Stimulated activated CD8-positive, alpha-beta memory T cell treated with anti-CD3 and anti-CD28 coated beads, Interleukin-15, amount 100 ng/mL, for 48 hours (primary cell): ENCODE results near the gene ST3GAL3.
"Not testable (repeated sequence)": the region's sequence is repeated elsewhere in the genome, so short reads cannot be mapped to it uniquely, and the experiment has no call there.

Experiments
- DNase-seq, 2 donors: peaks; one replicate each; pipeline ENCODE4 v3.0.0-alpha.2; 2020; ENCODE audit warnings: low read depth in 2 of 2

ST3GAL3 gene

DNA sequence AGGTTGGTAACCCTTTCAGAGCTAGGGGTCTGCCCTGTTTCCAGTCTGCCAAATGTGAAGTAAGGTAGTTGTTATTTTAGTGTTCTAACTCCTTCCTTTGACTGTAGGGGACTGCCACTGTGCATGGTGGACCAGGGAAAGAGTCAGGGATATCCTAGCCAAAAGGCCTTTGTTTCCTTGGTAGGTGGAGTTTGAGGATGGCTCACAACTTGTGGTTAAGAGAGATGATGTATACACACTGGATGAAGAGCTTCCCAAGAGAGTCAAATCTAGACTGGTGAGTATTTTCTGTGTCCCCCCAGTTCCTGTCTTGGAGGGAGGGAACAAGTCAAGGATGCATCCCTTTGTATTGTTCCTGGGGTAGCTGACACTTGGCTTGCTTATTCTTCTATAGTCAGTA lies 3.5 kb upstream of the ST3GAL3 start:
- no peak for DNase-seq

DNA sequence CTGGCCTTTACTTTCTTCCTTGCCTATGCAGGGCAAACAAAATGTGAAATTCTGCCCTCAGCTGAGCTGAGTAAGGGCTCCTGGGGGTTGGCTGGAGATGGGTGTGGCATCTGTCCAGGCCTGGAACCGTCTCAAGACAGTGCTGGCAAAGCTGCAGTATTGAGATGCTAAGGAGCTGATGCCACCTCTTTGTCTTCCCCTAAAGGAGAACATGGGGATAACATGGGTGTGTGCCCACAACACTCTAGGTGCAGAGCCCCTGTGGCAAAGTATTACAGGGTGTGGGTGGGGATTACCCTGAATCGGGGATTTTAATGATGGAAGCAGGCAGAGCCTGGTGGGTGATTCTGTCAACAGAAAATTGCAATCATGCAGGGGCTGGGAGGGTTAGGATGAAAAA lies 2.5 kb upstream of the ST3GAL3 start:
- no peak for DNase-seq

DNA sequence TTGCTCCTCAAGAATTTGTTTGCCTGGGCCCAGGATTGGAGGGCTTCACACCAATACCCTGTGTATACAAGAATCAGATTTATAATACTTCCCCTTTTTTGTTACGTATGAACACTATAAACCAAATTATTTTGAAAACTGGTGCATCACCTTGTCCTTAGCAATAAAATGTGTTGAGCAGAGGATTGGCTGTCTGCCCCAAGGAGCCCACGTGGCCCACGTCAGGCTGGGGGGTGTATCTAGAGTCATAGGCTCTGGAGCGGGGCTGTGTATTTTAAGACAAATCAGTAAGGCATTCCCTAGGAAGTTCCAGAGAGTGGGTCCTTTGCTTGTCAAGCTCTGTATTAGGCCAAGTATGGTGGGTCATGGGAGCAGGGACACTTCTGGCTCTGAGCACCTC lies 2.0 kb upstream of the ST3GAL3 start:
- no peak for DNase-seq

GRCh38 chr1:43705982-43706597 lies 1.2 kb upstream of the ST3GAL3 start:
- DNase-seq: no peak

- no peak for DNase-seq
Observed at GRCh38 chr1:43706598-43707189, 642 bp upstream of the ST3GAL3 start.

- DNase-seq: no peak
Observed at GRCh38 chr1:43708002-43708410, 670 bp downstream of the ST3GAL3 start.

GRCh38 chr1:43711049-43711448 lies 3.7 kb downstream of the ST3GAL3 start:
- no peak for DNase-seq

DNA sequence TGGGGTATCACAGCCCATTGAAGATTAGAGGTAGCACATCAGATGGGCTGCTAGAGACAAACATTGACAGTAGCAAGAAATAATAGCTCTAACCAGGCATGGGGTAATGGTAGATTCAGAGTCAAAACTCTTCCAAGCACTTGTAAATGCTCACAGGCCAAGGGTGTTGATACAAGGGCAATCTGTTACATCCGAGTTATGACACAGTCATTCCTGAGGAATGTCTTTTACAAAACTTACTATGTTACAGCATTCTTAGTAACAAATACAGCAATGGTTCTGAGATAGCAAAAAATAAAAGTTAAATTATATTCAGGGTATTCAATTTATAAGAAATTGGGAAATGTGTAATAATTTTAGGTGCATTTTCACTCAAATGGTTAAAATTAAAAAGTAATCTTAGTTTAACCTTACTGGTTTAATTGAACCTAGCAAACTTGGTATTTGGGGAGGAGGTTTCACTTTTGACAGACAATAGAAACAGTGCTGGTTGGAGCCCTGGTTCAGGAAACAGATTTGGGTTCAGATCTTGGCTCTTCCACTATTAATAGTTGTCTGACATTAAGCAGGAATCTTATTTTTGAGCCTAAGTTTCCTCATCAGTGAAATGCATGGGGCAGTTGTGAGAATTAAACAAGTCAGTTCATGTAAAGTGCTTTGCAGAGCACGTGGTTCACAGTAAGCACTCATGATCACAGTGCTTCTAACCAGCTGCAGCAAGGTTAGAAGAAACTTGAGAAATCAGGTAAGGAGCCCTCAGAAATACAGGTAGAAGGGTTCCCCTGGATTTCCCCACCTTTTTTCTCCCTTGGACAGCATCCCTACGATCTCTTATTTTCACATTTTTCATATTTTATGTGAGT lies 4.4 kb downstream of the ST3GAL3 start:
- no peak for DNase-seq

DNA sequence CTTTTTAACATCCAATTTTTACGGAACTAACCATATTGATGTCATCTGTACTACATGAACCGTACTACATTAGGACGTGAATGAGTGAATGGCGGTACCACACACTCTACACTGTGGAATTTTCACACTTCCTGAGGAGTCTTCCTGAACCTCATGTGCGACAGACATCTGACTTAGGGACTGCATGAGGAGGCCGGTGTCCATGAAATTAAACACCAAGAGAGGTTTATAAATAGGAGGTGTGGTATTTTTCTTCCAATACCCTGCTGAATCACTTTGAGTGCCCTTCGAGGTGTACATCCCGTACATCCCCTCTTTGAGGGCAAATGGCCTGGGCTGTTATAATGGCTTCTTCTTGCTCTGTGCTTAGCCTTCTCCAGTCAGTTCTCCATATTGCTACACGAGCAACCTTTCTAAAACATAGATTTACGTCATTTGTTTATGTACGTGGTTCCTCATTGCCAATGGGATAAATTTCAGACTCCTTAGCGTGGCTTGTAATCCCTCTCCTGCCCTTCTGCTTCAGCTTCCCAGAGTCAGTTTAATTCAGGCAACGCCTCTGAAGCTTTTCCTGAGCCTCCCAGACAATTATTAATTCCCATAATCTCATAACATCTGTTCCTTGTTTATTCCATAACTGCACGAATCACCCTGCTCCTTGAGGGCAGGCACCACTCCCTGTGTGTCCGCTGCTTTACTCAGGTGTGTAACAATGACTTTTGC lies 9.4 kb downstream of the ST3GAL3 start:
- no peak for DNase-seq

- DNase-seq: no peak
Observed at GRCh38 chr1:43719063-43719462, 11.7 kb downstream of the ST3GAL3 start.

DNA sequence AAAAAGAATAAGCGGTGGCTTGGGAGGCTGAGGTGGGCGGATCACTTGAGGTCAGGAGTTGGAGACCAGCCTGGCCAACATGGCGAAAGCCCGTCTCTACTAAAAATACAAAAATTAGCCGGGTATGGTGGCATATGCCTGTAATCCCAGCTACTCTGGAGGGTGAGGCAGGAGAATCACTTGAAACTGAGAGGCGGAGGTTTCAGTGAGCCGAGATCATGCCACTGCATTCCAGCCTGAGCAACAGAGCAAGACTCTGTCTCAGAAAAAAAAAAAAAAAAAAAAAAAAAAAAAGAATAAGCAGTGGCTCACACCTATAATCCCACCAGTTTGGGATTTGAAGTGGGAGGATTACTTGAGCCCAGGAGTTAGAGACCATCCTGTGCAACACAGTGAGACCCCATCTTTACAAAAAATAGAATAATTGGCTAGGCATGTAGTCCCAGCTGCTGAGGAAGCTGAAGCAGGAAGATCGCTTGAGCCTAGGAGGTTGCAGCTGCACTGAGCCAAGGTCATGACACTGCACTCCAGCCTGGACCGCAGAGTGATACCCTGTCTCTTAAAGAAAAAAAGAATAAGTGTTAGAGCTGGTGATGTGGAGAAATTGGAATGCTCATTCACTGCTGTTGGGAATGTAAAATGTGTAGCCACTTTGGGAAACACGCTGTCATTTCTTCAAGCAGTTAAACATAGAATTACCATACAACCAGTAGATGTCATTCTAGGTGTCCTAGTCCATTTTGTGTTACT lies 12.5 kb downstream of the ST3GAL3 start:
- not testable (repeated sequence) for DNase-seq

GRCh38 chr1:43722810-43723209 lies 15.5 kb downstream of the ST3GAL3 start:
- DNase-seq: no peak

- no peak for DNase-seq
Observed at GRCh38 chr1:43729816-43730463, 22.6 kb downstream of the ST3GAL3 start.

DNA sequence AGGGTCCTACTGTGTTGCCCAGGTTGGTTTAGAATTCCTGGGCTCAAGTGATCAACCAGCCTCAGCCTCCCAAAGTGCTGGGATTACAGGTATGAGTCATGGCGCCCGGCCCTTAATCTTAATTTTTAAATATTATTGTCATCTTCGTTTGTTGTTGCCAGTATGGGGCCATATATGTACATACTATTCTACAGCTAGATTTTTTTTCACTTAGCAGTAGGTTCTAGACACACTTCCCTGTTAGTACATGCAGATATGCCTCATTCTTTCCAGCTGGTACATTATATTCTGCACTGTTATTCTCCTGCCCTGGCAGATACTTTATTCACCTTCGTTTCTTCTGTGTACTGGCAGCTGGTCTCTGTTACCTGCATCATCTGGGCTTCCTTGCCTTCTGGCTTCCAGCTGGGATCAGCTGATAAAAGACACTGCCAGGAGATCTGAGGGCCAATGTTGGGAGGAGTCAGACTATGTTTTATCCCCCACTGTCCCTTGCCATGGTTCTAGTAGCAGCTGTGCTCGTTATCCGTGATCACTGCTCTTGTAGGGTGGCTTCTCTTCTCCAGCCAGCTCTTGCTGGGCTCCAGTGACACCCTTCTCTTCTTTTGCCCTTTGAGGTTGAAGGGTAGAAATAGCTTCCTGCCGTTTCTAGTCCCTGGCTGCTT lies 24.7 kb downstream of the ST3GAL3 start:
- DNase-seq: no peak

- DNase-seq: no peak
Observed at GRCh38 chr1:43736819-43737218, 29.5 kb downstream of the ST3GAL3 start.

DNA sequence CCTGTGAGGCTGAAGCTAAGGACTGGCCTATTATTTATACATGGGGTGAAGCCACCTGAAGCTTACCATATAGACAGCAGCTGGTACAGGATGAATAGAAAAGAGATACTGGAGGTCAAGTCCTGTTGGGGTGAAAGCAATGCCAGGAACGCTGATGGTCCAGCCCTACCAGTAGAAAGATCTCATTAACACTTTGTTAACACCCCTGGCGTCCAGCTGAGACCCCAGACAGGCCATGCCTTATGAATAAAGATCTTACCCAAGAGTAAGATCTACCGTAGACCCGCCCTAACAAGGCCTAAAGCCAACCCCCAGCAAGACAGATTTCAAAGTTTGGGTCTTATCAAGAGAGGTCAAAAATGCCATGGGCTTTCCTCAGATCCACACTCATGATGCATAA lies 34.7 kb downstream of the ST3GAL3 start:
- no peak for DNase-seq

- DNase-seq: no peak
Observed at GRCh38 chr1:43743206-43743605, 35.9 kb downstream of the ST3GAL3 start.

DNA sequence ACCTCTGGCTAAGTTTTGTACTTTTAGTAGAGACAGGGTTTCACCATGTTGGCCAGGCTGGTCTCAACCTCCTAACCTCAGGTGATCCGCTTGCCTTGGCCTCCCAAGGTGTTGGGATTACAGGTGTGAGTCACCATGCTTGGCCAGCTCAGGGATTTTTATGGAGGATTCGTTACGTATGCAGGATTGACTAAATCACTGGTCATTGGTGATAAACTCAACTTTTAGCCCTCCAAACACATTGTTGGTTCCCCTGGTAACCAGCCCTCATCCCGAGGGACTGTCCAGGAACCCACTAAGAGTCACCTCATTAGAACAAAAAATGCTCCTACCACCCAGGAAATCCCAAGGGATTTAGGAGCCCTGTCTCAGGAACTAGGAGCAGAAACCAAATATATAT lies 40.4 kb downstream of the ST3GAL3 start:
- no peak for DNase-seq

DNA sequence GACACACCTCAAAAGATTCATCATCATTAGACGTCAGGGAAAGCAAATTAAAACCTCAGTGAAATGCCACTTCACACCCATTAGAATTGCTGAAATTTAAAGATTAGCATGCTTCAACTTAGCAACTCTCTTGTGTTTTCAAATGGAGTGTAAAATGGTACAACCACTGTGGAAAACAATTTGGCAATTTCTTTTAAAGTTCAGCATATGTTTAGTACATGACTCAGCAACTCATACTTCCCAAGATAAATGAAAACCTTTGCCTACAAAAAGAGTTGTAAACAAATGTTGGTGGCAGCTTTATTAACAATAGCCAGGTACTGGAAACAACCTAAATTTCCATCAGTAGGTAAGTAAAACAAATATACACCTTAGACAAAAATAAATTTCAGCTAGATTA lies 42.7 kb downstream of the ST3GAL3 start:
- no peak for DNase-seq

DNA sequence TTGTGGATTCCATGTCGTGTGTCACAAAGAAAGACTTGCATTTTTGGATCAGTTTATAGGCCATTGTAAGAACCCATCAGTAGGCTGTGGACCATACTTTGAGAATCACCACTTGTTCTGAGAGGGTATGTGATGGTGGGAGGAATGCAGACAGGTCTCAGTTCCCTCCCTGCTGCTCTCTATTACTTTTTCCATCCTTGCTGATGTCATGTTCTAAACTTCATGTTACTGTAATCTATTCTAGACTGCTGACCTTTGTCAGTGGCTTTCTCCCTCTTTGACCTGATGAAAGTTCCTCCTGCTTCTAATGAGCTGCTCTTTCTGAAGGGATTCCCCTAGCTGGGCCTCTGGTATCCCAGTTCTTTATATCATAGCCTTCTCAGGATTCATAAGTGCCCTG lies 46.1 kb downstream of the ST3GAL3 start:
- no peak for DNase-seq

DNA sequence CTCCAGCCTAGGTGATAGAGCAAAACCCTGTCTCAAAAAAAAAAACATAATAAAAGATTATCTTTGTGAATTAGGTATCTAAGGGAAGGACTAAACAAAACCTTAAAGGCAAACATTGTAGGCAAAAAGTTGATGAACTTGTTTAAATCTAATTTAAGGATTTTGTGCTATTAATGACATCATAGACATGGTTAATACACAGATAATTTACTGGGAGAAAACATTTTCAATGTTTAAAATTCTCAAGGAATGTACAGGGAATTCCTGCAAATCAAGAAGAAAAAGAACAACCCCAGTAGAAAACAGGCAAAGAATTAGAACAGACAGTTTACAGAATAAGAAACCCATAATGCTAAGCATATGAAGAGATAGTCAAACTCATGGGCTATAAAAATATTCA lies 47.6 kb downstream of the ST3GAL3 start:
- no peak for DNase-seq
